Hepatocyte (in vitro differentiated cells): ENCODE measurements around the gene ELL2. TPM values are rescaled to one million over a fixed set of nuclear protein-coding genes. Genes with fewer than 3 reads are reported as not detected.

ENCODE experiments used
- DNase-seq: peaks from one replicate; pipeline ENCODE4 v3.0.0-alpha.2; 2016; ENCODE audit warnings: low spot score
- H2AFZ ChIP-seq: fragments of 200-600 bp; sonication (generic); 2 replicates; pipeline ENCODE4 v1.6.0; 2016; ENCODE audit warnings: antibody characterized with exemption, mild to moderate bottlenecking
- H3K27ac ChIP-seq: fragments of 200-600 bp; sonication (generic); 2 replicates; pipeline ENCODE4 v1.5.1; 2016; ENCODE audit warnings: mild to moderate bottlenecking
- H3K27me3 ChIP-seq: fragments of 200-600 bp; sonication (generic); 2 replicates; pipeline ENCODE4 v1.6.1; 2016
- H3K36me3 ChIP-seq: fragments of 200-600 bp; sonication (generic); replicated peaks from 2 replicates; pipeline ENCODE4 v1.5.1; 2016; ENCODE audit warnings: low read depth; ENCODE audit not compliant: insufficient read depth
- H3K4me1 ChIP-seq: fragments of 200-600 bp; sonication (generic); 2 replicates; pipeline ENCODE4 v1.5.1; 2016; ENCODE audit warnings: mild to moderate bottlenecking, moderate library complexity; ENCODE audit not compliant: insufficient read depth
- H3K4me2 ChIP-seq: fragments of 200-600 bp; sonication (generic); 2 replicates; pipeline ENCODE4 v1.6.0; 2016
- H3K4me3 ChIP-seq: fragments of 200-600 bp; sonication (generic); 2 replicates; pipeline ENCODE4 v1.5.1; 2016; ENCODE audit warnings: mild to moderate bottlenecking
- H3K79me2 ChIP-seq: fragments of 200-600 bp; sonication (generic); 2 replicates; pipeline ENCODE4 v1.6.0; 2017; ENCODE audit warnings: mild to moderate bottlenecking
- H3K9me2 ChIP-seq: fragments of 200-600 bp; sonication (generic); replicated peaks from 2 replicates; pipeline ENCODE4 v1.6.0; 2017; ENCODE audit warnings: mild to moderate bottlenecking; ENCODE audit not compliant: insufficient read depth
- H3K9me3 ChIP-seq: fragments of 200-600 bp; sonication (generic); 2 replicates; pipeline ENCODE4 v1.5.1; 2016; ENCODE audit warnings: low read depth, mild to moderate bottlenecking
- H4K20me1 ChIP-seq: fragments of 200-600 bp; sonication (generic); 2 replicates; pipeline ENCODE4 v1.6.0; 2016; ENCODE audit warnings: mild to moderate bottlenecking; ENCODE audit not compliant: insufficient read depth, poor library complexity, severe bottlenecking
- CTCF ChIP-seq: fragments of 200-600 bp; sonication (generic); IDR thresholded peaks from 2 replicates; pipeline ENCODE4 v1.5.1; 2016; ENCODE audit warnings: antibody characterized with exemption, mild to moderate bottlenecking; ENCODE audit not compliant: poor library complexity
- EZH2 ChIP-seq: fragments of 200-600 bp; sonication (generic); IDR thresholded peaks from 2 replicates; pipeline ENCODE4 v1.6.1; 2016; ENCODE audit warnings: antibody characterized with exemption, mild to moderate bottlenecking, borderline replicate concordance
- EZH2phosphoT487 ChIP-seq: fragments of 200-600 bp; sonication (generic); IDR thresholded peaks from one replicate; pipeline ENCODE4 v1.6.1; 2018; ENCODE audit warnings: antibody characterized with exemption, mild to moderate bottlenecking, low read depth, moderate library complexity; ENCODE audit not compliant: unreplicated experiment, severe bottlenecking
- WGBS: methylation state at CpG from one replicate; pipeline ENCODE4 v1.1.6; 2016; ENCODE audit warnings: low lambda C conversion rate; ENCODE audit errors: missing lambda C conversion rate; 5-methylcytosine and 5-hydroxymethylcytosine counted together
- polyA plus RNA-seq: library from polyadenylated mRNA; unstranded; fragments of >200 nt; fragmentation: Nextera tagmentation; extraction: Ambion mirVana; gene quantifications from 2 replicates; pipeline ENCODE4 v1.2.1, GENCODE V29; 2016
- total RNA-seq: library from RNA; depleted of rRNA; stranded (reverse); fragments of >200 nt; gene quantifications from 2 replicates; pipeline ENCODE4 v1.2.3, GENCODE V29; 2014

Gene ELL2
- total and polyA plus RNA-seq, 2 experiments from 2014 or later: 34.6 to 56.0 TPM

GRCh38 chr5:95973793-95974325 lies 12.2 kb upstream of the ELL2 start:
- Histone ChIP-seq H3K36me3 (no peaks in the 10 kb centered on the region), H4K20me1 (no peaks in the 10 kb centered on the region), H3K27ac (no peak overlapping the region), H3K4me3 (no peak overlapping the region), H3K4me2 (no peak overlapping the region), H3K9me2 (no peaks in the 10 kb centered on the region), H3K27me3 (no peaks in the 10 kb centered on the region), H3K4me1 (peaks cover 5% of the 10 kb centered on the region), H3K79me2 (peaks cover 2% of the 10 kb centered on the region), H2AFZ (no peak overlapping the region), H3K9me3 (peaks cover 10% of the 10 kb centered on the region)
- no peak for TF ChIP-seq EZH2phosphoT487
- TF ChIP-seq EZH2: no peak
- no peak for TF ChIP-seq CTCF
- DNase-seq: no peak
- 81% methylated on average over 3 of the region's 3 CpGs for WGBS

- peaks cover 5% of the 10 kb centered on the region for H3K4me1 ChIP-seq
- H3K27me3 ChIP-seq: no peaks in the 10 kb centered on the region
- no peaks in the 10 kb centered on the region for H3K9me2 ChIP-seq
- peaks cover 2% of the 10 kb centered on the region for H3K79me2 ChIP-seq
- no peak overlapping the region for H2AFZ ChIP-seq
- no peak overlapping the region for H3K27ac ChIP-seq
- no peaks in the 10 kb centered on the region for H3K36me3 ChIP-seq
- H4K20me1 ChIP-seq: no peaks in the 10 kb centered on the region
- no peak for DNase-seq
- TF ChIP-seq EZH2: no peak
- TF ChIP-seq EZH2phosphoT487: no peak
- no peak for TF ChIP-seq CTCF
- no peak overlapping the region for H3K4me3 ChIP-seq
- peaks cover 10% of the 10 kb centered on the region for H3K9me3 ChIP-seq
- H3K4me2 ChIP-seq: no peak overlapping the region
Observed at GRCh38 chr5:95972196-95972595, 10.5 kb upstream of the ELL2 start.

GRCh38 chr5:95970359-95970704 lies 8.7 kb upstream of the ELL2 start:
- Histone ChIP-seq H3K9me3 (peaks cover 10% of the 10 kb centered on the region), H3K27ac (peak overlapping the region; percentile 44), H3K4me1 (peaks cover 5% of the 10 kb centered on the region), H3K79me2 (peaks cover 2% of the 10 kb centered on the region), H3K27me3 (no peaks in the 10 kb centered on the region), H4K20me1 (no peaks in the 10 kb centered on the region), H3K4me2 (no peak overlapping the region), H3K36me3 (no peaks in the 10 kb centered on the region), H2AFZ (no peak overlapping the region), H3K4me3 (no peak overlapping the region), H3K9me2 (no peaks in the 10 kb centered on the region)
- TF ChIP-seq CTCF (no peak), EZH2phosphoT487 (no peak), EZH2 (no peak)
- no peak for DNase-seq
- WGBS: 57% methylated on average over 1 of the region's 1 CpG
